RPMI8226 (cell line): ENCODE measurements around the gene SYPL1.

ENCODE experiments used
- DNase-seq: peaks from one replicate; pipeline ENCODE4 v3.0.0-alpha.2; 2015

The SYPL1 gene

DNA sequence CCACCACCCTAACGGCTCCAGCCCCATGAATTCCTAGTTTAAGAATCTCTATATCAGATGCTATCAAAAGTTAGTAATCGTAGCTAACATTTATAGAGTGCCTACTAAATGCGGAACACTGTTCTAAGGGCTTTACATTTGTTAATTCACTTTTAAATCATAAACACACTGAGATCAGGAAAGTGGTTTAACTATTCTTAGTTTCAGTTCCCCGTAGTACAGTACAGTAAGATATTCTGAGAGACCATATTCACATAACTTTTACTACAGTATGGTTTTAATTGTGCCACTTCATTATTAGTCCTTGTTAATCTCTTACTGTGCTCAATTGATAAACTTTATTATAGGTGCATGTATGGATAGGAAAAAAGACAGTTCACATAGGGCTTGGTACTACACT, 22.5 kb downstream of the SYPL1 start:
- no peak for DNase-seq

DNA sequence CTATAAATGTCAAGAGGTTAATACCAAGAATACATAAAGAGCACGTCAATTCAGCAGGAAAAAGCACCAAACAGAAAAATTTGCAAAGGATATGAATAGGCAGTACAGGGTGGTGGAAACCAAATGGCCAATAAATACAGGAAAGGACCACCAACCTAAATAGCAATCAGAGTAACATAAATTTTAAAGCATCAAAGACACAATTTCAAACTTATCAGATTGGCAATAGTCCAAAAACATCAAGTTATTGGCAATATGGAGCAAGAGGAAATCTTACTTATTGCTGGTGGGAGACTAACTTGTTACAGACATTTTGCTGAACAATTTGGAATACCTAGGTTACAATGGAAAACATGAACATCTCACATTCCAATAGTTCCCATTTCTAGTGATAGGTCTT, 24.1 kb downstream of the SYPL1 start:
- DNase-seq = no peak

DNA sequence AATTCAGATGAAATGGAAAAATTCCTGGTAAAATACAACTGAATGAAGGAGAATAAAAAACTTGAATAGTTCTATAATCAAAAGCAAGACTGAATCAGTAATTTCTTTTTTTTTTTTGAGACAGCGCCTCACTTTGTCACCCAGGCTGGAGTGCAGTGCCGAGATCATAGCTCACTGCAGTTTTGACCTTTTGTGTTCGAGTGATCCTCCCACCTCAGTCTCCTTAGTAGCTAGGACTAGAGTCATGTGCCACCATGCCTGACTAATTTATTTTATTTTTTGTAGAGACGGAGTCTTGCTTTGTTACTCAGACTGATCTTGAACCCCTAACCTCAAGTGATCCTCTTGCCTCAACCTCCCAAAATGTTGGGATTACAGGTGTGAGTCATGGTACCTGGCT, 26.1 kb downstream of the SYPL1 start:
- no peak for DNase-seq

DNA sequence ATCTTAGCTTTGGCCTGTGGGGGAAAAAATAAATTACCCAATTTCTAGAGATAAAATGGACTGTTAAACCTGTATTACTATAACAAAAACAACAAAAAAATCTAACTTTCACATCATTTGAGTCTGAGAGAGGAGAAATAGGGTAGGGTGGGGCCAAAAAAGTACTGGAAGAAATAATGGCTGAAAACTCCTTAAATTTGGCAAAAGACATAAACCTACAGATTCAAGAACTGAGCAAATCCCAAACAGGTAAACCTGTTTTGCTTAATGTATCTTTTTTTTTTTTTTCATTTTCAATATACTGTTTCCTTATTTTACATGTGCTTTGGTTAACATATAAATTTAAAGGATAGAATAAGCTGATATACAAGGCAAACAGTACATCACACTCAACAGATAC, 27.1 kb downstream of the SYPL1 start:
- DNase-seq = no peak

DNA sequence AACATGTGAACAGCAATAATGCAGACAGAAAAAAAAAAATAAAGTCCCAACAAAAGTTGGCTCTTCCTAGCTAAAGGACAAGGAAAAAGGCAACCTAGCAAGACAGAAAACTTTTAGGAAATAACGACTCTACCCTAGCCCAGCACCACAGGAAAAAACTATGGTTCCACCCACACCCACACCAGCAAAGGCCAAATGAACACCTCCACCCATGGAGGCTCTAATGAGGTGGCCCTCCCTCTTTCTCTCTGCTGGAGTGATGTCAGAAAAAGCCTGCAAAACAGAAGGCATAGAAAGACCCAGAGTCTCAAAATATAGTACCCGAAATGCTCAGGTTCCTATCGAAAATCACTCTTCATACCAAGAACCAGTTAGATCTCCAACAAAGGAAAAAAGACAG, 28.4 kb downstream of the SYPL1 start:
- no peak for DNase-seq

DNA sequence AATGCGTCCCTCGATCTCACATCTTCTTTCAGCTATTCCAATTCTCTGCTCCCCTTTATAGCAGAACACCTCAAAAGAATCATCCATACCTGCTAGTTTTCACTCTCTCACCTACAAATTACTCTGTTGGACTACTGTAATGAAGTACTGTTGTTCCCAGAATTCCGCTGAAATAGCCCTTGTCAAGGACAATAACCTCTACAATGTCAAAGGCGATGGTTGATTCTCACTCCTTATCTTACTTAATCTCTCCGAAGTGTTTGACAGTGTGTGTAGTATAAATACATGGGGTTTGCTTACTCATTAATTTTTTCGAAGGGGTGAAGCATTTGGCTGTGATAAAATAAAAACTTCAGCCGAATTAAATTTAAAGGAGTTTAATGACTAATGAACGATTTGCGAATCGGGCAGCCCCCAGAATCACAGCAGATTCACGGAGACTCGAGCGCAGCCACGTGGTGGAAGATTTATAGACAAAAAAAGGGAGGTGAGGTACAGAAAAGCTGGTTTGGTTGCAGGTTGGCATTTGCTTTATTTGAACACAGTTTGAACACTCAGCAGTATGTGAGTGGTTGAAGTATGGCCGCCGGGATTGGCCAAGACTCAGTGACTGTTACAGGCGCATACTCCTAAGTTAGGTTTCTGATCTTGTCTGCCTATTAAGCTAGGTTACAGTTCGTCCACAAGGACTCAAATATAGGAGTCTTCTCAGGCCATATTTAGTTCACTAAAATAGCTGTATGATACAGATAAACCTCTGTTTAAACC, 29.8 kb downstream of the SYPL1 start:
- no peak for DNase-seq

DNA sequence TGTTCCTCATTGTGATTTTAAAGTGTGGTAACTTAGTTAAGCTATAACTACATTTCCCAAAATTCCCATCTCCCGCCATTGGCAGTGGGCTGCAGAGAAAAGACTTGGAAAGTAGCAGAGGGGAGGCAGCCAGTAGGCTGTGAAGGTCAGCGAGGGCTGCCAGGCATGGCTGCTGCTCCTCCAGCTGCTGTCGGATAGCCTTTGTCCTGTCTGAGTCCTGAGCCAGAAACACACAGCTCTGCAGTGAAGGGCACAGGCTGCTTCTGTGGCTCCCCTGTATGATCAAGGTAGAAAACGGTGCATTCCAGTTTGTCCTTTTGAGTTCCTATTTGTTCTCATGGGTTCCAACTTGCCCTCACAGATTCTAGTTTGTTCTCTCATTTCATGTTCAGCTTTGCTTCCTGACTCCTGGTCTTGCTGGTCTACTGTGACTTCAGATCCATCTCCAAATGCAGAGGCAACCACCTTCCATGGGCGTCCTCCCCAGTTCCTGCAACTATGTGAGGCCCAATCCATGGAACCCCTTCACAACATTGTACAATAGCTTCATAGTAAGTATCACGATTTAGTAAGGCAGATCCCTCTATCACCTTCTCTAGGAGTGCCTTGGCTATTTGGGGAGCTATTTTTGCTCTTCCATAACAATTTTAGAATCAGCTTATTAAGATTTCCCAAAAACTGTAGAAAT, 31.7 kb downstream of the SYPL1 start:
- no peak for DNase-seq

DNA sequence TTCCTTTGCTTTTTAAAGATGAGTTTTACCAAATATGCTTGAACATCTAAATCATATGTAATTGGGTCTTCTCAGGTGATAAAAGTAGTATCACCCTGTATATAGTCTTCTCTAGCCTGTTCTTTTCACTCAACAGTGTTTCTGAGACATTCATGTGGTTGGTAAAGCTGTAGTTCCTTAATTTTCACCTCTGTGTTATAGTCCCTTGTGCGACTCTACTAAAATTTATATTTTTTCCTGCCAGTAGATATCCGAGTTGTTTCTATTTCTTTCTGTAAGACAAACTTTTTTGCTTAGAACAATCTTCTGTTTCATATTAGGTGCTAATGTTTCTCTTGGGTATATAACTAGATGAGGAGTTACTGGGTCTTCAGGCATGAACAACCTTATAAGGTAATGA, 35.6 kb downstream of the SYPL1 start:
- no peak for DNase-seq

DNA sequence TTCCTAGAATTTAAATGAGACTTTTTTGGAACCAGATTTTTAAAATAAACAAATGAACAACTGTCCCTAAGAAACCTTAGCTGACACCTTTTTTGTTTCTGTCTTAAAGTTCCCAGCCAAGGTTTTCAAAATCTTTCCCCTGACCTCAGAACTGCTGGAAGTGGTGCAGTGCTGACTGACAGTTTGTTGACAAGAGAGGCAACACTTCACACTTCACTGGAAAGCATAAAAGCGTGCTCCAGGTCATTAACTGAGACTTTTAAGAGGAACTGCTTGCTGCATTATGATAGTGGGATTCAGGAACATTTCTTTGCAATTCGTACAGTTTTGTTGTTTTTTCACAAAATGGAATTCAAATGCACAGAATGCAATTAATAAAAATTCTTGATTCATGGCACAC, 36.2 kb downstream of the SYPL1 start:
- no peak for DNase-seq

DNA sequence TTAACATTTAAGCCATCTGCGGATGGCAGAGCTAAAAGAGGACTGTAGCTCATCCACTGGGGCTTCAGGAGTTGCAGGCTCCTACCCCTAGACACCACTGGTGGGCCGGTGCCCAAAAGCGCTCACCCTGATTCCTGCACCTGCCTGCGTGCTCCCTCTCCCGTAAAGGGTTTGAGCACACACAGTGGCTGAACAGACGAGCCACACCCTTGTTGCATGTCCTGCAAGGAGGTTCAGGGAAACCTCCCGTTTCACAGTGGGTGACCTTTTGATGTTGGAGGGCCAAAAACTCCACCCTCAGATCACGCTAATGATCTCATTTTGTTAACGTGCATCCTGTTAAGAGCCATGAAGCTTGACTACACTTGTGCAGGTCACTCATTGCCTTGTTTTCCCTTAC, 37.9 kb downstream of the SYPL1 start:
- DNase-seq = no peak

DNA sequence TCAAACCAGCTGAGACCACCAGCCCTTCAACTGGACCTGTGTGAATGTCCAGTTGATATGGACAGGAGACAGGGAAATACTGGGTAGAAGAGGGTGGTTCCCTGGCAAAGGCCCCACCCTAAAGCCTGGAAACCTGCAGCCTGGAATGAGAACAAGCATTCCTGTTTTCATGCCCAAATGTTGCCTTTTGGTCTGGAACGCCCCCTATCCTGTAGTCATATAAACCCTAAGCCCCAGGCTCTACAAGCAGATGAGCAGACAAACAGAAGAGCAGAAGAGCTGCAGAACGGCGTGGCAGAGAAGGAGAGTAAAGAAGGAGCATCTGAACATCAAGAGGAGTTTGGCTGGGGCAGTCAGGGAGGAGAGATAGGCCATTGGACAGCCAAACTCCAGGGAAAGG, 38.4 kb downstream of the SYPL1 start:
- DNase-seq = no peak

DNA sequence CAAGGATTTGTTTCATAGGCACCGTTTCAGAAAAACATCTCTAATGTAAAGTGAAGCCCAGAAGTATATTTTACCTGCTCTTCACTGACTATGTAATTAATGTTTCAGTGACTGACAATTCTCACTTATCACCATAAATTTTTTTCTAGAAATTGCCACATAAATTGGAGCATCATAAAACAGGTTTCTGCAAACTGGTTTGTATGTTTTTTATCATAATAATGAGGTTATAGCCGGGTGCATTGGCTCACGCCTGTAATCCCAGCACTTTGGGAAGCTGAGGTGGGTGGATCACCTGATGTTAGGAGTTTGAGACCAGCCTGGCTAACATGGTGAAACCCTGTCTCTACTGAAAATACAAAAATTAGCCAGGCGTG, 39.4 kb downstream of the SYPL1 start:
- DNase-seq = no peak

DNA sequence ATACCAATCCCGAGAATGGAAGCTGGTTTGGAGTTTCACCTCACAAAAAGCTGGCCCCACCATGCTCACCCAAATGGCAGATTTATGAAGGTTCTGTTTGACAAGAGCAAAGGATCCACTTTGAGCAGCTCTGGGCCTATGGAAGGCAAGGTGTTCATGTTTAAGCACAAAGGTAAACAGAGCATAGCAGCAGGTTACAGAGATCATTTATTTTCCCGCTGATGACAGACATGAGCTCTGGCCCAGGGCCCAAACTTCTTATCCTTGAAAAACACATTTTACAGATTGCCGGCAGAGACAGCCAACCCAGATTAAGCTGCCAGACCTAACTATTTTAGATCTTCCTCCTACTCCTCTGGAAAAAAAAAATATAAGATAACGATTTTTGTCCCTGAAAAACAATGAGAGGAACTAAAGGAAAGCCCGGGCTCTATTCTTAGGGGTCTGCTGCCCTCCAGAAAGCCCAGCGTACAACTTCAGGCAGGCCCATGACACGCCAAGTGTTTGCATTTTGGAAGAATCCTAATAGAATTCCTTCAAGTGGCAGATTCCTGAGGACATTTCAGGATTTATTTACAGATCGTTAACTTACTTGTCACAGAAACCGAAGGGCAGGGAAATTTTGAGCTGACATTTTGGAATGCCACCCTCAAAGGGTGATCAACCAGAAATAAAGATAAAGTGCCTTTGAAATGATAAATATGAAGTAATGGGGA, 40.0 kb downstream of the SYPL1 start:
- no peak for DNase-seq

DNA sequence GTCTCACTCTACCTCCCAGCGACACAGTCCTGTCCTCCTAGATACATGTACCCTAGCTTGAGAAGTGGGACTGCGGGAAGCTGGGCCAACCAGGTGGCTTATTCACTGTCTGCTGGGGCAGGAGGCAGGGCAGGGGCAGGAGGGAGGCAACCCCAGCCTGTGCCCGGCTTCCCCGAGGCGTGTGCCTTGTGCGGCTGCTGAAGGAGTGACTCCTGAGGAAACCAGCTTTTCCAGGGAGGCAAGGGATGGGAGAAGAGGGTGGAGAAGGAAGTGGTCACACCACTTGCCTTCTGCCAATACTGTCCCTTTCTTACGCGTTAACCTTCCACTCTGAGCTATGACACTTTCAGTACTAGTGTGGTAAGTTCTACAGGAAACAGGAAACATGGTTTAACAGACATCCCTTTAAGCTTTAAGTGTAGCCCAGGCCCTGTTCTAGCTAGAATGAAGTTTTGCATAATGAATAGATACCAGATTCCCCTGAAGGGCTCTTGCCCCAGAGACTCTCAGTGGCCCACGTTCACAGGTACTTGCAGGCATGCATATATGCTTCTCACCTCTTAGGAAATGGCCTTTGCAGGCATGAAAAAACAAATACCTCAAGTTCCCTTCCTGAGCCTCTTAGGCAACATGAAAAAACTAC, 40.6 kb downstream of the SYPL1 start:
- peak; percentile 49 for DNase-seq

DNA sequence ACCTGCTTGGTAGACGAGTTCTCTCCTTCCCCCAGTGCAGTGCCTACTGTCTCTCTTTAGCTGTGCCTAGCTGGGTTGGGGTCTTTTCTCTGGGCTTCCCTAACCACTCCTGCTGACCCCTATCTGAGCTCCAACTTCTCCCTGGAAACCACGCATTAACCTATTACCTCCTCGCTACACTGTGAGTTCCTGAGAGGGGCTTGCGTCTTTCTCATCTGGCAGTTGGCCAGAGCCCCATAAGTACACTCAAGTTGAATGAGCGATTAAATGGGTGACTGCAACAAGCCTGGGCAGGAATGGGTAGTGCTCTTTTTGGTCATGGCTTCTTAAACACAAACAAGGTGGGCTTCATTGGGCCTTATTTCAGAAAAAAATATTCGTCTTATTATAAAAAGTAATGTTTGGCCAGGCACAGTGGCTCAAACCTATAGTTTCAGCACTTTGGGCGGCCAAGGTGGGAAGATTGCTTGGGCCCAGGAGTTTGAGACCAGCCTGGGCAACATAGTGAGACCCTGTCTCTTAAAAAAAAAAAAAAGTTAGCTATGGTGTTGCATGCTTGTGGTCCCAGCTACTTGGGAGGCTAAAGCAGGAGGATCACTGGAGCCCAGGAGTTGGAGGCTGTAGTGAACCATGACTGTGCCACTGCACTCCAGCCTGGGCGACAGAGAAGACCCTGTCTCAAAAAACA, 41.4 kb downstream of the SYPL1 start:
- DNase-seq = peak; percentile 1

DNA sequence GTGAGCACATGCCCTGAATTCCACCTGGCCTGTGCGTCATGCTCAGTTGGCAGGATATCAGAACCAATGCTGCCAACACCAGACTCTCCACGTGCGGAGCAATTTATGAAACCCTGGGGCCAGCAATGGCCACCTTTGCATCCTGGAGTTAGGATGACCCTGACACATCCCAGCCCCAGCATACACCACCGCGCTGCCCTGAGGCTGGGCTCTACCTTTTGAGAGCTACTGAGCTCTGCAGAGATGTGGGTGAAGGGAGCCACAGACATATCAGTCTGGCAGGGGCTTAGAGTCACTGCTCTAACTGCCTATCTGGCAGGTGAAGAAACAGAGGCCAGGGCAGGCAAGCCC, 41.9 kb downstream of the SYPL1 start:
- DNase-seq = no peak

DNA sequence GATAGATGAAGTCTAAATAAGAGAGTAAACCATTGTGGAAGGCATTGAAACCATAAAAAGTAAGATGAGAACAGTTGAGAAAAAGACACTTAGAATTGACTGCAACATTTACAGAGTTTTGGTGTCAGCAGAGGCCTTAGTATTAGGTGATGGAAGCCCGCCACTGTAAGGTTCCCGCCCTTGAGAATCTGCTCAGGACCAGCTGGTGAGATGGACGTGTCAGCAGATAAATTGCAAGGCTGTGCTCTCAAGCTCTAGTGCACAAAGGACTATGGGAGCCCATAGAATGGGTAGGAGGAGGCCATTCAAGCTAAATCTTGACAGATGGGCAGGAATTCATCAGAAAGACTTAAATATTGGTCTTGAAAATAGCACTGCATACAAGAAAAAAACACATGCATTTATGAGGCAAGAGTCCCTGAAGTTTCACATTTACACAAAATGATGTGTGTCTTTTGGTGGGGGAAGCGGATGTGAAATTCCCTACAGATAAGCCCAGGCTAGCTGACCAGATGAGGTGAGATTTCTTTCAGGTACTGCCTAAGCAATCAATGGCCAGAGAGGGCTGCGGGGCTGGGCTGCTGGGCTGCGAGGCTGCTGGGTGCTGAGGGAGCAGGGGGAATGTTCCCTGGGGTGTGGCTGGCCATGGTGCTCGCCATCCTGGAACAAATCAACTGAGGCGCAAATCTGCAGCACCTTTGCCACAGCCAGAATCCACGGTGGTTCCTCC, 42.5 kb downstream of the SYPL1 start:
- peak; percentile 51 for DNase-seq

DNA sequence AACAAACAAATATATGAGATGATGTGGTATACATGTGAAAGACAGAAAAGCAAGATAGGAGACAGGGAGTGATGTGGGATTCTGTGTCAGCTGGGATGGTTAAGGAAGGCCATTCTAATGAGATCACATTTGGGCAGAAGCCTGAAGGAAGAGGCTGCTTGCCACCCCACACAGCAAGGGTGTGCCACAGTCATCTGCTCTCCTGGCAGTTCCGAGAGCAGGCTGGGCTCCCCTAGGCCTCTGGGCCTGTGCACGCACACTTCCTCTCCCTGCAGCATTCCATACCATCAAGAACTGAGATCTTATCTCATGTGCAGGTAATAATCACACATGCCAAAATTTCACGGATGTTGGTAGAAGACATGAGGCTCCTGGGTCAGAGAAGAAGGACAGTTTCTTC, 43.1 kb downstream of the SYPL1 start:
- DNase-seq = no peak

DNA sequence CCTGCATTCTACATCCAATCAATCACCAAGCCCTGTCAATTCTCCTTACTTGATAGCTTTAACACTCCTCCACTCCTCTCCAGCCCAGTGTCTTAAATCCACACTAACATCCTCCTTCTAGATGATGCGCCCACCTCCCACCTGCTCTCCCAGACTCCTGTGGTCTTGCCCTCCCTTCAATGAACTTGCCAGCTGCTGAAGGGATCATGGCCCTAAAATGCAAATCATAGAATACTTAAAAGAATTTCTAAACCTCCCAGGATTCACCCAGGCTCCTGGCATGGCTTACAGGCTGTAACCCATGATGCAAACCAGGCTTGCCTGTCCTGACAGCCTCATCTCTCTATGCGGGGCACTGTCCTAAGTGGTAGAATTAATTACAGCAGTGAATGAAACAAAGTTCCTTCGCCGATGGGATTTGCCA, 43.6 kb downstream of the SYPL1 start:
- no peak for DNase-seq

DNA sequence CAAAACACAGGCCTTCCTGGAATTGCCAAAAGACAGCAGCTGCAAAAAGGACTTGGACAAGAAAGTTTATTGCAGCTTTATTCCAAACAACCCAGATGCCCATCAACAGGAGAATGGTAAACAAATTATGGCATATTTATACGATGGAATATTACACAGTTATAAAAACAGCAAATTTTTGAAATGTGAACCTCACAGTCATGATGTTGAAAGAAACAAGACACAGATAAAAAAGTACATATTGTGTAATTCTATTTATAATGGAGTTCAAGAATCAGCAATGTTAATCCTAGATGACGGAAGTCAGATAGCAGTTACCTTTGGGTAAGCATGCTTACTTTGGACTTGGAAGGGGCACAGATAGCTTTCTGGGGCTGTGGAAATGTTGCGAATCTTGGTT, 44.4 kb downstream of the SYPL1 start:
- DNase-seq = no peak

DNA sequence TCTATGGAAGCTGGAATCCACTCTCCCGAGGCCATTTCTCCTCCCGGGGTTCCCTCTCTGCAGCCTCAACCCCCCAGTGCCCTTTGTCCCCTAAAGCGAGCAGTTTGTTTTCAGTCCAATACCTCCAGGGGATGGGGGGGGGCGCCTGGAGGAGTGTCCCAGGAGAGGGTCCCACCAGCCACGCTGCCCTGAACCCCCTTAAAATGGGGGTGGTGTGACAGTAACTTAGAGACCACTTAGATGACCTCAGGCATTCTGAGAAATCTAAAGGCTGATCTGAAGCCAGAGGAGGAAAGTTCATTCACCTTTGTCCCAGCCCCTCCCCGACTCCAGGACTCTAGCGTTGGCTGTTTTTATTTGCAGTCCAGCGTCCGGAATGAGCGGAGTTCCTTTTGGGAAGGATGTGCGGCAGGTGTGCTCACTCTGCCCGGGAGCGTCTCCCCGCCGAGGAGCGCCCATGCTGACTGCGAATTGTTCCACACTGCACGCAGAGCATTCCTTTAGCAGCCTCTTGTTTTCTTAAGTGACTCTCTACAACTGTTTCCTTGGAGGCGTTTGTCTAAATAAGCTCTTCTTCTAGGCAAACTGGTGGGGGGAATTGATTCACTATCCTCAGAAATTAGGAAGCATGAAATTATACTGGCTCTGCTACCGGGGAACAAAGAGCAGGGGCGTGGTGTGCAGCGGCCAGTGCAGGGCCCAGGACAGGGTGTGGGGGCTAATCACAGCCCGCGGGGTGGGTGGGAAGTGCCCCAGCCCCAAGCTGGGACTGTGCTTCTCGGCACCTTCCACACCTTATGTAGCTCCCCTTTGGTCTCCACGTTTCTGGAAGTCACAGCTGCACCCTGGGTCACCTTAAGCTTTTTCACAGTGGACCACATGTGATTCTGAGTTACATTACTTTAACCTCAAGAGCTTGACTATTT, 46.3 kb downstream of the SYPL1 start:
- no peak for DNase-seq
